ENCODE measurements around the gene ITGA2B.
"Not testable (repeated sequence)": the region's sequence is repeated elsewhere in the genome, so short reads cannot be mapped to it uniquely, and the experiment has no call there.

The ITGA2B gene

GRCh38 chr17:44329516-44329915, 59.9 kb downstream of the ITGA2B start:
- not testable (repeated sequence) for DNase-seq

- DNase-seq, result no peak
Measured at GRCh38 chr17:44327715-44328449, 61.6 kb downstream of the ITGA2B start.

DNA sequence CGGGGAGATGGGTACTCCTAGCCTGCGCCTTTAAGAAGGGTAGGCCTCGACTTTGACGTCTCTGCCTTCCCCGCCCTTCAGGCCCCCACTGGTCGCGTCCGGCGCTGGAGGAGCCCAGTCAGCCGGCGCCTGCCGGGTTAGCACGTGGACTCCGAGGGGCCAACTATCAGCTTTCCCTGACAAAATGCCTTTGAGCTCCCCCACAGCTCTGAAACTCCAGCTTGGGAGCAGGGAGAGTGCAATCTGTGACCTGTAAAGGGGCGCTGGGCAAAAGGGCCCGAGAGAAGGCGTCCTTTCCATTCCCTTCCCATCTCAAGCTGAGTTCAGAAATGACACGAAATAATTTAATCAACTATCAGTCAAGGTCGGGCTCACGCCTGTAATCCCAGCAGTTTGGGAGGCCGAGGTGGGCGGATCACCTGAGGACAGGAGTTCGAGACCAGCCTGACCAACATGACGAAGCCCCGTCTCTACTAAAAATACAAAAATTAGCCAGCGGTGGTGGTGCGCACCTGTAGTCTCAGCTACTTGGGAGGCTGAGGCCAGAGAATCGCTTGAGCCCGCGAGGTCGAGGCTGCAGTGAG, 62.5 kb downstream of the ITGA2B start:
- DNase-seq, result peak; percentile 96

- peak; percentile 83 for DNase-seq
Measured at GRCh38 chr17:44324571-44325275, 64.7 kb downstream of the ITGA2B start, which contains the start of gene SLC25A39. TSS of gene SLC25A39 (minus strand) at chr17:44324823. CDS start at chr17:44323562, 1,261 bp downstream.

DNA sequence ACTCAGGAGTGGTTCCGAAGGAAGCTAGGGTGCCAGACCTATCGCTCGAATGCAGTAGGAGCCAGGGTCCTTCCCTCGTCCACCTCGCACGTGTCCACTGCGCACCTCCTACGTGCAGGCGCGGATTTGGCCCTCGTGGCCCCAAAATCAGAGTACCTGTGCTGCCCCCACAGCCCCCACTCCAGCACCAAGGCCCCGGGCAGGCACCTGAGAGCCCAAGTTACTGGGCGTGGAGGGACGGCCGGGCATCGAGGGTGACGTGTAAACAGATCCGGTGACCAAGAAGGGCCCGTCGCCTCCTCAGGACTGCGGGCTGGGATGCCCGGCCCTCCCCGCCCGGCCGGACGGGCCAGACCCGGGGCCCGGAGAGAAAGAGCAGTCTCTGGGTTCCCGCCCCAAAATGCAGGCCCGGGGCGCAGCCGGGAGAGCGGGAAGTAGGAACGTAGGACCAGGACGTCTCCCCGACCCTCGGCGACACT, 65.3 kb downstream of the ITGA2B start:
- DNase-seq, result no peak

GRCh38 chr17:44323359-44324091, 65.9 kb downstream of the ITGA2B start:
- DNase-seq, result no peak

- DNase-seq, result no peak
Measured at GRCh38 chr17:44322236-44322895, 67.1 kb downstream of the ITGA2B start.

Data from NCI-H1092 treated with DMSO at 0.1 percent for 48 hours (cell line).